Coronary artery (tissue), 2 donors: ENCODE measurements around the gene DEPP1.

Experiments used
- DNase-seq: peaks from one replicate; pipeline ENCODE4 v3.0.0-alpha.2; 2017; ENCODE audit warnings: low spot score
- H3K27ac ChIP-seq, 2 donors: fragments of 200-600 bp; sonication (generic); one replicate each; pipeline ENCODE4 v1.5.1; 2016 to 2019
- H3K4me3 ChIP-seq: fragments of 200-600 bp; sonication (generic); 2 replicates; pipeline ENCODE4 v1.5.1; 2016; ENCODE audit warnings: mild to moderate bottlenecking, moderate library complexity
- CTCF ChIP-seq: fragments of 200-600 bp; sonication (generic); IDR thresholded peaks from one replicate; pipeline ENCODE4 v1.5.1; 2019; ENCODE audit warnings: antibody characterized with exemption

DEPP1 gene

DNA sequence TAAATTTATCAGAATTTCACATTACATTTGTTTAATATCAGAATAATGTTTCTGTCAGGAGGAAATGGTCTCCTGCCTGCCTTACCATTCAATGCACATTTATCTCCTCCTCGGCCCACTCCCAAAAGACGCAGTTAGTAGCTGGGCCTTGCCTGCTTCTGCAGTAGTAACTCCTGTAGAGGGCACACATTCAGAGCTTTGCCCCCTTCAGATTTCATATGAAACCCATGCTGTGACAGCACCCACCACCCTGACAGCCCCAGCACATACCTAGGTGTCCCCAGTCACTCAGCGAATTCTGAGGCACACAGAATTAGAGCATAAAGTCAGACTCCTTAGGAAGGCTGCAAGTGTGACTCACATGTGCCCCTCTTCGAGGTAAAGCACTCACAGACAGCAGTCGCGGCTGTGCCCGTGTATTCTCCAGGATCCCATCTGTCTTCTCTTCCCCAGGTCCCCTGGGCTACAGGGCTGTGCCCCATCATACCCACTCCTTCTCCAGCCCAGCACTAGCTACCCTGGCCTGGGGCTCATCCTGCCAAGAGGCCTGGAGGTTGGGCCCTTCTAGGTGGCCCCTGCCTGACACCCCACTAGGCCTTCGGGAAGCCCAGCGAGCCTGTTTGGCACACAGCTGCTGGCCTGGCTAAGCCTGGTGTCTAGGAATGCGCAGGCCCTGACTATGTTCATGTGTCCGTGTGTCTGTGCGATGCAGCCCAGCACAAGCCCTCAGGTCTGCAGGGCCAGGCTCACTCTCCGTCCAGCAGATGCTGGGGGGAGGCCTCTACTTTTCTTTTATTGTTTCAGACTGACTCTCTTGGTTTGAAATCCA is 4.7 kb upstream of the DEPP1 start:
- DNase-seq: peak; percentile 69
- Histone ChIP-seq H3K27ac (peak overlapping the region; percentile 81 to 95), H3K4me3 (no peak overlapping the region)
- TF ChIP-seq CTCF: no peak

DNA sequence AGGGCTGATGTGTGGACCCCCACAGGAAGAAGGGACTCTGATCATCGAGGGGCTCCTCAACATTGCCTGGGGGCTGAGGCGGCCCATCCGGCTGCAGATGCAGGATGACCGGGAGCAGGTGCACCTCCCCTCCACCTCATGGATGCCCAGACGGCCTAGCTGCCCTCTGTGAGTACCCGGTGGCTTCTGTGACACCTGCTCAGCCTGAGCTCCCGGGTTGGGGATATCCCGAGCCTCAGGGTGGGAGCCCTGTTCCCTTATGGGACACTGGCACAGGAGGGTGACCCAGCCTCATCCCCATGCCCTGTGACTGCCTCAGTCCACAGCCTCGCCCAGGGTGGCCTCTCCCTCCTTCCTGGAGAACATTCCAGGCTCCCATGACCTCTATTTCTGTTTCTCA is 3.9 kb upstream of the DEPP1 start:
- H3K4me3 ChIP-seq: peak overlapping the region; percentile 15
- DNase-seq: no peak
- H3K27ac ChIP-seq: peak overlapping the region; percentile 95 to 97
- no peak for TF ChIP-seq CTCF

DNA sequence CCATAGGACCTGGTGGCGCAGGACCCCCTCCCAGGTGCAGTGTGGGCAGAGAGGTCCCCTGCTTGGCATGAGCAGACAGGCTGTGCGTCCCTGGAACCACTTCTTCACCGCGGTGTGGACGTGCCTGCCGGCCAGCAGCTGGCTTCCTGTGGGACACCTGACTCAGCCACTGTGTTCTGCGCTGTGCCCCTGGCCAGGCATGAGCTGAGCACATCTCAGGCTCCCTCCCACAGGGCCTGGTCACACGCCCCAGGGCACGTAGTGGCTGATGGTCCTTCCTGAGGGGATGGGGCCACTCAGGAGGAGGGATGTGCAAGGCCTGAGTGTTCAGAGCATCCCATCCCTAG is 3.5 kb upstream of the DEPP1 start:
- peak overlapping the region; percentile 95 to 97 for H3K27ac ChIP-seq
- no peak for TF ChIP-seq CTCF
- DNase-seq: no peak
- H3K4me3 ChIP-seq: peak overlapping the region; percentile 15

- Histone ChIP-seq H3K27ac (peak overlapping the region; percentile 95 to 97), H3K4me3 (peak overlapping the region; percentile 15)
- DNase-seq: no peak
- no peak for TF ChIP-seq CTCF
These were observed 2.8 kb upstream of the DEPP1 start for GRCh38 chr10:44981172-44982113.

DNA sequence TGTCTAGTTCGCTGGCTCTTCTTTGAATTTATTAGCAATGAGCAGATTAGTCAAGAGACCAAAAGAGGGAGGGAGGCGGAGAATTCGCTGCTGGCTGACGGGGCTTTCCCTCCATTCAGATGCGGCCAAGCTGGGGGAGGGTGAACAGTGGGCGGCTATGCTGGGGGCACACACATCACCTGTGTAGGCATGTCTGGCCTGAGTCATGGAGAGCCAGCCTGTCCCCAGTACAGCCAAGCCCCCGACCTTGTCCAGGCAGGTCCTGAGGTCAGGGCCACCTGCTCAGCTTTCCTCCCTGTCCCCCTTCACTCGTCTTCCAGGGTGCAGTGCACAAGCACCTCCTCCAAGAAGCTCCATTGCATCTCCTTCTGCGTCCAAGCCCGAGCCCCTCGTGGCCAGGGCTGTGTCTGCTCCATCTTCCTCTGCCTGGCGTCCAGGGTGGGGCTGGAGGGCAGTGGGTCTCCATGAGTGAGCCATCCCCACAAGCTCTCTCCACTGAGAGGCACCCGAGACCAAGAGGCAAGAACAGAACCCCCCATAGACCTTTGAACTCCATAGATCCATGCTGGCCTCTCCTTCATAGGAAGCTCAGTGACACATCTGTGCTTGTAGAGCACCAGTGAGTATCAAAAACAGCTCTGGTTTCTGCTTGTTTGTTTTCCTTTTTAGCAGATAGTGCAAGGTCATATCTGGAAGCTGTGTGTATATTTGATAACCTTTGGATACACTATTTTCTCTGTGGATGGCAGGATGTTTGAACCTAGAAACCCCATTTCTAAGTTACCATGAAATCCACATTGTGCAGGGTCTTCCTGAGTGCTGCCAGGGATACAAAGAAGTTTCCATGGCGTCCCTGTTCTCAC is 1.9 kb upstream of the DEPP1 start:
- Histone ChIP-seq H3K27ac (peak overlapping the region; percentile 95 to 97), H3K4me3 (peak overlapping the region; percentile 15)
- DNase-seq: no peak
- no peak for TF ChIP-seq CTCF

- H3K4me3 ChIP-seq: peak overlapping the region; percentile 83
- no peak for TF ChIP-seq CTCF
- no peak for DNase-seq
- peak overlapping the region; percentile 95 to 97 for H3K27ac ChIP-seq
These were observed 927 bp upstream of the DEPP1 start for GRCh38 chr10:44979281-44980191.
